CD4-positive, alpha-beta T cell treated with Interleukin-17A for 1 hour (primary cell): ENCODE measurements around the gene IFNLR1.
"Not testable (repeated sequence)": the region's sequence is repeated elsewhere in the genome, so short reads cannot be mapped to it uniquely, and the experiment has no call there.

Source experiments
- DNase-seq: peaks from one replicate; pipeline ENCODE4 v3.0.0-alpha.2; 2020

IFNLR1 gene

GRCh38 chr1:24186993-24187790, at the start of gene IFNLR1:
TSS of gene IFNLR1 (minus strand) at chr1:24187289. CDS start at chr1:24187248, 41 bp downstream.
- DNase-seq, result peak; percentile 80

- DNase-seq, result no peak
These were observed 49.1 kb upstream of the IFNLR1 start for GRCh38 chr1:24235921-24236788.

DNA sequence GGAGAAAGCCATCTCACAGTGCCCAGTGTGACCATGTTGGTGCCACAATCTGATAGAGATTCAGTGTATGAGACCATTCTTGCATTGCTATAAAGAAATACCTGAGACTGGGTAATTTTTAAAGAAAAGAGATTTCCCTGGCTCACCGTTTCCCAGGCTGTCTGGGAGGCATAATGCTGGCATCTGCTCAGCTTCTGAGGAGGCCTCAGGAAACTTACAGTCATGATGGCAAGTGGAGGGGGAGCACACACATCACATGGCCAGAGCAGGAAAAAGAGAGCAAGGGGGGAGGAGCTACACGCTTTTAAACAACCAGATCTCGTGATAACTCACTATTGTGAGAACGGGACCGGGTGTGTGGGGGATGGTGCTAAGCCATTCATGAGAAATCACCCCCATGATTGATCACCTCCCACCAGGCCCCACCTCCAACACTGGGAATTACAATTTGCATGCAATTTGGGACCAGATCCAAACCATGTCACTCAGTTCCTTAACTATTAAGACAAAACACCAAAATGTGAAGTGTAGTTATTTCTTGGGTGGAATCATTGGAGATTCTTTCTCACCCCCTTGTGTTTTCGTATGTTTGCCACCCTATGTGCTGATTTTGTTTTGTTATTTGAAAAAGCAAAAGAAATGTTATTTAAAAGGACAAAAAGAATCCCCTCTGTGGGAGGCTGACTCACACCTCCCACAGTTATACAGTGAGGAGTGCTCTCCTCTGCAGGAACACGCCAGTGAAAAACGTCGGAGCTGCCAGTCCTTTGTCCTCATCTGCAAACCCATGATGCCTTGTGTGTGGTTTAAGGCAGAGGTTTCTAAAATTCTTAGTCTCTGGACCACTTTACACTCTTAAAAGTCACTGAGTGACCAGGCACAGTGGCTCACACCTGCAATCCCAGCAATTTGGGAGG, 46.9 kb upstream of the IFNLR1 start:
- DNase-seq, result no peak

- DNase-seq, result no peak
These were observed 44.6 kb upstream of the IFNLR1 start for GRCh38 chr1:24231701-24232100.

DNA sequence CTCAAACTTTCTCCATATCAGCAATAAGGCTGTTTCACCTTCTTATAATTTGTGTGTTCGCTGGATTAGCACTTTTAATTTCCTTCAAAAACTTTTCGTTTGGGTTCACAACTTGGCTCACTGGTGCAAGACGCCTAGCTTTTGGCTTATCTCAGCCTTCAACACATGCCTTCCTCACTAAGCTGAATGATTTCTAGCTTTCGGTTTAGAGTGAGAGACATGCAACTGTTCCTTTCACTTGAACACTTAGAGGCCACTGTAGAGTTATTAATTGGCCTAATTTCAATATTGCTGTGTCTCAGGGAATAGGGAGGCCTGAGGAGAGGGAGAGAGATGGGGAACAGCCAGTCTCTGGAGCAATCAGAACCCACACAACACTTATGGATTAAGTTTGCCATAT, 41.2 kb upstream of the IFNLR1 start:
- peak; percentile 2 for DNase-seq

DNA sequence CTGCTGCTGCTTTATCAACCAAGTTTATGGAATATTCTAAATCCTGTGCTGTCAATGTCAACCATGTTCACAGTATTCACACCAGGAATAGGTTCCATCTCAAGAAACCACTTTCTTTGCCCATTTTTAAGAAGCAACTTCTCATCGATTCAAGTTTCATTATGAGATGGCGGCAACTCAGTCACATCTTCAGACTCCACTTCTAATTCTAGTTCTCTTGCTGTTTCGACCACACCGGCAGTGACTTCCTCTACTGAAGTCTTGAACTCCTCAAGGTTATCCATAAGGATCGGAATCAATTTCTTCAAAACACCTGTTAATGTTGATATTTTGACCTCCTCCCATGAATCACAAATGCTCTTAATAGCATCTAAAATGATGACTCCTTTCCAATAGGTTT, 39.7 kb upstream of the IFNLR1 start:
- no peak for DNase-seq

DNA sequence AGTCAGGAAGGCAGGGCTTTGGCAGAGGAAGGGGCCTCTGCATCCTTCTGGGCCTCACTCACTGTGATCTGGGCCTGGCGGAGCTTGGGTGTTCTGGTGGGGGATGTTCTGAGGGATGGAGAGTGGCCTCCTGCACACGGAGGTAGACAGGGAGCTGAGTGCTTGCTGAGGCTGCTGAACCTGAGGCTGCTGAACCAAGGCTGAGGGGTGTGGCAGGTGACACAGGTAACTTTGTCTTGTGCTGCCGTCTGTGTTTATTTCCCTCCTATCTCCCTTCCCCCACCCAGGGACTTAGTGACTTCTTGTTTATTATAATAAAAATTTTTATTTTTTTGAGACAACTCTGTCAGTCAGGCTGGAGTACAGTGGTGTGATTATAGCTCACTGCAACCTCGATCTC, 37.7 kb upstream of the IFNLR1 start:
- DNase-seq, result no peak

- no peak for DNase-seq
These were observed 37.0 kb upstream of the IFNLR1 start for GRCh38 chr1:24224086-24224485.

- no peak for DNase-seq
These were observed 35.7 kb upstream of the IFNLR1 start for GRCh38 chr1:24222793-24223192.

DNA sequence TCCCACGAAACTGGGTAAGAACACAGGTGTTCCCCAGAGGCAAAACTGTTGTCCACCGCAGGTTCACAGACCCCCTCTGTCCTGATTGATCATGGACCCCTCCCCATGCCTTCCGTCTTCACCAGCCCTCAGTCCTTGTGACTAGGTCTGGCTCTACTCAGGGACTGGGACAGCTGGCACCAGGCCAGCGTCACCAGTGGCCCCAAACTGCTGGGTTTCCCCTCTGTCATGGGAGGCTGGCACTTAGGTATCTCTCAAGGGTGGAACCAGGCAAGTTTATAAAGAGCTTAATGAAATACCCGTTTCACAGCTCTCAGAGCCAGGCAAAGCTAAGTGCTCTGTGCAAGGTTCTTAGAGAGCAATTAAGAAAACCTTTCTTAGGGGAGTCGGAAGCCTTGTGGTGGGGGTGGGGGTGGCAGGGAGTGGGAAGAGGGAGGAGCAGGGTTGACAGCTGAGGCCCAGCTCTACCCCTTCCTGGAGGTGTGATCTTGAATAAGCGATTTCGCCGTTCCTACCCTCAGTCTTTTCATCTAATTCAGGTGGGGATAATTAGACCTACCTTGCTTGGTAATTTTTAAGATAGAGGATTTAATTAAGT, 35.0 kb upstream of the IFNLR1 start:
- no peak for DNase-seq

DNA sequence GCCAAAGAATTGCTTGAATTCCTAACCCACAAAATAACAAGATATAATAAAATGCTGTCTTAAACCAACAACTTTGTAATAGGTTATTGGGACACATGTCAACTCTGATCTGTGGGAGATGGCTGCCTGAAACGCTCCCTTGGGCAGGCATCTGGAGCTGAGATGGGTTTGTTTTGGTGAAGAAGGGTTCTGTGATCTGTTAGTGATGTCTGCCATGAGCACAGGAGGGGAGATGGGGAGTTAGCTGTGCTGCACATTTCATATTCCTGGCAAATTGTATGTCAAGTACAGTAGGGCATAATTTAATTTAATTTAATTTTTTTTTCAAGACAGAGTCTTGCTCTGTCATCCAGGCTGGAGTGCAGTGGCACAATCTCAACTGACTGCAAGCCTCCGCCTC, 34.2 kb upstream of the IFNLR1 start:
- DNase-seq, result no peak

GRCh38 chr1:24216276-24217074, 29.4 kb upstream of the IFNLR1 start:
- no peak for DNase-seq

DNA sequence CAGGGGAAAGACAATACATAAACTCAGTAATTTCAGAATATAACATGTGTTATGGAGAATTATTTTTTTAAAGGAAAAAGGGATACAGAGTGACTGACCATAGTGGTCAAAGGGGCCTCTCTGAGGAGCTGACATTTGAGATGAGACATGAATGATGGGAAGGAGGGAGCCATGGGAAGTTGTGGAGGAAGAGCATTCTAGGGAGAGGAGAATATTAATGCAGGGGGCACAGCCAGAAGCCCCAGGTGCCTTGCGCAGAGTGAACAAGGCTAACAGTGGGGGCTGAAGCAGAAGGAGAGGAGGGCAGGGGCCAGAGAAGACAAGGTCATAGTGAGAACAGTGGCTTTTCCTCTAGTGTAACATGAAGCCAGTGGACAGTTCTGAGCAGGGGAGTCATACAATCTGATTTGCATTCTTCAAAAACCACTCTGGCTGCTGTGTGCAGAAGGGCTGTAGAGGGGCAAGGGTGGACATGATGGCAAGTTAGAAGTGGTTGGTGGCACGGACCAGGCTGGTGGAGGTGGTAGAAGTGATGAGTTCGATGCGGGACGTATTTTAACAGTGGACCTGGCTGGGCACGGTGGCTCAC, 28.2 kb upstream of the IFNLR1 start:
- no peak for DNase-seq

GRCh38 chr1:24212376-24212775, 25.3 kb upstream of the IFNLR1 start:
- no peak for DNase-seq

GRCh38 chr1:24210195-24210627, 23.1 kb upstream of the IFNLR1 start:
- no peak for DNase-seq

- DNase-seq, result no peak
These were observed 22.0 kb upstream of the IFNLR1 start for GRCh38 chr1:24209097-24209496.

GRCh38 chr1:24207709-24208108, 20.6 kb upstream of the IFNLR1 start:
- DNase-seq, result no peak

- DNase-seq, result not testable (repeated sequence)
These were observed 20.3 kb upstream of the IFNLR1 start for GRCh38 chr1:24207395-24207687.

- no peak for DNase-seq
These were observed 19.7 kb upstream of the IFNLR1 start for GRCh38 chr1:24206516-24207394.

DNA sequence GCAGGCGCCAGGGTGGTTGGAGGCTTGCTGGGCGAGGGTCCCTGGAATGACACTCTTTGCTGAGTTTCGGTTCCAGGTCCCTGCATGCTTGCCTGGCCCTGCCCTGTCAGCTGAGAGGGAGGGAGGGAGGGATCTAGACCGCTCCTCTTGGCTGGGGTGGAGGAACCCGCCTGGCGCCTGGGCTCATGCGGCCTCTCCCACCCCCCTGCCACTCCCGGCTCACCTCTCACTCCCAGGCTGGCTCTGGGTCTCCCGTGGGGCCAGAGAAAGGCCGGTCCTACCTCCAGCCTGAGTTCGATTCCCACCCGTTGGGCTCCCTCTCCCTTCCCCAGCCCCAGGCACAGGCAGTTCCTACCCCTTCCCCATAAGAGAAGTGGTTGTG, 19.0 kb upstream of the IFNLR1 start:
- no peak for DNase-seq
